GM12873 (cell line): Measurements from ENCODE around the gene GPSM1.

ENCODE experiments used
- CTCF ChIP-seq: IDR thresholded peaks from 2 replicates; pipeline ENCODE4 v1.5.1; 2012; ENCODE audit warnings: low read depth, mild to moderate bottlenecking, moderate library complexity, low read length, control low read depth; ENCODE audit not compliant: insufficient read depth; ENCODE audit errors: missing control alignments

GPSM1 gene

GRCh38 chr9:136286987-136287379, 40.4 kb upstream of the GPSM1 start:
- TF ChIP-seq CTCF, result no peak

GRCh38 chr9:136287960-136288753, 39.2 kb upstream of the GPSM1 start:
- TF ChIP-seq CTCF, result no peak

- no peak for TF ChIP-seq CTCF
These were observed 37.5 kb upstream of the GPSM1 start for GRCh38 chr9:136289651-136290507.

- TF ChIP-seq CTCF, result no peak
These were observed 36.8 kb upstream of the GPSM1 start for GRCh38 chr9:136290508-136291000.

- no peak for TF ChIP-seq CTCF
These were observed 35.9 kb upstream of the GPSM1 start for GRCh38 chr9:136291306-136292025.

- no peak for TF ChIP-seq CTCF
These were observed 35.3 kb upstream of the GPSM1 start for GRCh38 chr9:136292026-136292538.
